Measurements from ENCODE around the gene ARSD. TPM values are rescaled to one million over a fixed set of nuclear protein-coding genes. Genes with fewer than 3 reads are reported as not detected.

The ARSD gene
- total and polyA plus RNA-seq, 2 of the 13 experiments (the other 11 are each of a cell fraction or from before 2014, with no cell fraction given): 4.8 to 6.8 TPM

- TF ChIP-seq ZNF646 (CRISPR knock-in tag; IDR thresholded peaks at IDR 0.05) (no peak), HNRNPUL1 (IDR thresholded peaks at IDR 0.05; ENCODE audit: low read depth, low read length) (no peak), SIN3A (IDR thresholded peaks at IDR 0.05; ENCODE audit: borderline replicate concordance, low read depth, low read length) (no peak), GMEB2 (CRISPR knock-in tag; IDR thresholded peaks at IDR 0.05; ENCODE audit: low read depth) (no peak)
Measured at GRCh38 chrX:2859197-2859797, 69.8 kb downstream of the ARSD start (continued).
